Measurements from ENCODE around the gene LEUTX. TPM values are rescaled to one million over a fixed set of nuclear protein-coding genes. Genes with fewer than 3 reads are reported as not detected.

LEUTX gene
- polyA plus RNA-seq, 1 of the 3 experiments (the other 2 are of a cell fraction), result not detected

- no peak for DNase-seq
- Histone ChIP-seq H3F3A (replicated peaks; ENCODE audit: insufficient read depth) (peaks cover 5% of the 10 kb centered on the region), H4K20me1 (ENCODE audit: insufficient read depth) (no peaks in the 10 kb centered on the region), H3K27me3 (ENCODE audit: insufficient read depth) (no peaks in the 10 kb centered on the region), H3K4me1 (ENCODE audit: control insufficient read depth in 1 of 2, insufficient read depth in 2 of 2, low read depth in 1 of 2, low read length in 1 of 2) (peaks cover 0 to 16% of the 10 kb centered on the region in 2 experiments; a peak in 2 of 4 replicates), H3K79me2 (ENCODE audit: insufficient read depth) (peaks cover 20% of the 10 kb centered on the region), H3K9ac (no peak overlapping the region), H3K4me2 (no peak overlapping the region), H3K27ac (ENCODE audit: low read depth in 2 of 2, low read length in 1 of 2) (no peak overlapping the region), H3K9me3 (no peaks in the 10 kb centered on the region), H3K36me3 (replicated peaks in 1 of 2; ENCODE audit: control insufficient read depth in 1 of 2, insufficient read depth in 2 of 2, low read length in 1 of 2) (peaks cover 33 to 52% of the 10 kb centered on the region in 2 experiments), H3K4me3 (ENCODE audit: low read depth in 2 of 2, low read length in 1 of 2) (no peak overlapping the region), H2AFZ (ENCODE audit: low read depth) (no peak overlapping the region), H3K9me2 (no peaks in the 10 kb centered on the region)
- 95% methylated on average over 15 of the region's 18 CpGs for whole genome bisulfite sequencing (ENCODE audit: low lambda C conversion rate)
- TF ChIP-seq SIN3A (IDR thresholded peaks at IDR 0.05; ENCODE audit: borderline replicate concordance, low read depth, low read length) (no peak), ELF1 (IDR thresholded peaks at IDR 0.05) (no peak), USF2 (IDR thresholded peaks at IDR 0.05; ENCODE audit: borderline replicate concordance, low read depth, low read length) (no peak), JUND (IDR thresholded peaks at IDR 0.05) (no peak), USF1 (IDR thresholded peaks at IDR 0.05; ENCODE audit: borderline replicate concordance, low read depth) (no peak), RAD21 (IDR thresholded peaks at IDR 0.05; ENCODE audit: low read length) (no peak), GATA2 (CRISPR knock-in tag; IDR thresholded peaks at IDR 0.05) (no peak), ZBTB33 (IDR thresholded peaks at IDR 0.05; ENCODE audit: borderline replicate concordance, low read depth) (no peak), GABPA (IDR thresholded peaks at IDR 0.05; ENCODE audit: low read depth) (no peak)
- POLR2A ChIA-PET, result no interaction called here
- CTCF ChIA-PET, result interaction anchor here (4.4 kb wide), 1 partner anchor 13 kb away, joined by 26 read pairs; no protein-coding TSS in a partner anchor
Observed at GRCh38 chr19:39830406-39830805, 51.8 kb downstream of the LEUTX start.

- peaks cover 35 to 52% of the 10 kb centered on the region in 2 experiments for H3K36me3 ChIP-seq (replicated peaks in 1 of 2; ENCODE audit: control insufficient read depth in 1 of 2, insufficient read depth in 2 of 2, low read length in 1 of 2)
- CTCF ChIA-PET, result no interaction called here
- peaks cover 5% of the 10 kb centered on the region for H3F3A ChIP-seq (replicated peaks; ENCODE audit: insufficient read depth)
- no peak overlapping the region for H3K4me3 ChIP-seq (ENCODE audit: low read depth in 2 of 2, low read length in 1 of 2)
- H3K9me2 ChIP-seq, result no peaks in the 10 kb centered on the region
- peaks cover 0 to 16% of the 10 kb centered on the region in 2 experiments; a peak in 2 of 4 replicates for H3K4me1 ChIP-seq (ENCODE audit: control insufficient read depth in 1 of 2, insufficient read depth in 2 of 2, low read depth in 1 of 2, low read length in 1 of 2)
- no peak overlapping the region for H3K9ac ChIP-seq
- H3K4me2 ChIP-seq, result no peak overlapping the region
- H3K79me2 ChIP-seq (ENCODE audit: insufficient read depth), result peaks cover 20% of the 10 kb centered on the region
- no peaks in the 10 kb centered on the region for H3K27me3 ChIP-seq (ENCODE audit: insufficient read depth)
- no peak overlapping the region for H3K27ac ChIP-seq (ENCODE audit: low read depth in 2 of 2, low read length in 1 of 2)
- no peak overlapping the region for H2AFZ ChIP-seq (ENCODE audit: low read depth)
- no peak for DNase-seq
- no peaks in the 10 kb centered on the region for H3K9me3 ChIP-seq
- no peaks in the 10 kb centered on the region for H4K20me1 ChIP-seq (ENCODE audit: insufficient read depth)
- POLR2A ChIA-PET, result no interaction called here
- TF ChIP-seq RFX5 (IDR thresholded peaks at IDR 0.05; ENCODE audit: low read length) (no peak), EP300 (IDR thresholded peaks at IDR 0.05; ENCODE audit: borderline replicate concordance in 1 of 2, low read depth in 1 of 2, low read length in 1 of 2) (no peak), EZH2phosphoT487 (IDR thresholded peaks at IDR 0.05; ENCODE audit: borderline replicate concordance, low read depth) (no peak), NFIC (IDR thresholded peaks at IDR 0.05; ENCODE audit: borderline replicate concordance) (no peak), ZBTB33 (IDR thresholded peaks at IDR 0.05; ENCODE audit: borderline replicate concordance, low read depth) (no peak), CTCF (IDR thresholded peaks at IDR 0.05) (no peak), MXI1 (IDR thresholded peaks at IDR 0.05; ENCODE audit: low read depth, low read length) (no peak), FOXJ3 (CRISPR knock-in tag; IDR thresholded peaks at IDR 0.05) (no peak), JUND (IDR thresholded peaks at IDR 0.05) (no peak), POLR2AphosphoS5 (IDR thresholded peaks at IDR 0.05; ENCODE audit: low read depth, low read length) (no peak), MAX (IDR thresholded peaks at IDR 0.05; ENCODE audit: low read depth) (no peak), PBX3 (IDR thresholded peaks at IDR 0.05) (no peak), MEF2A (IDR thresholded peaks at IDR 0.05; ENCODE audit: borderline replicate concordance, low read depth) (no peak)
Observed at GRCh38 chr19:39830847-39831246, 52.2 kb downstream of the LEUTX start.
